Measurements from ENCODE around the gene TRAF3IP1.

TRAF3IP1 gene

GRCh38 chr2:238444242-238444641, 123.9 kb downstream of the TRAF3IP1 start:
- FAIRE-seq = no peak
- no peak for DNase-seq (ENCODE audit: low spot score)

- FAIRE-seq = no peak
- no peak for DNase-seq (ENCODE audit: low spot score)
Measured at GRCh38 chr2:238445409-238446190, 125.3 kb downstream of the TRAF3IP1 start.

GRCh38 chr2:238446371-238446770, 126.1 kb downstream of the TRAF3IP1 start:
- DNase-seq (ENCODE audit: low spot score) = no peak

GRCh38 chr2:238448031-238448955, 128.0 kb downstream of the TRAF3IP1 start:
- no peak for FAIRE-seq
- no peak for DNase-seq (ENCODE audit: low spot score)

More at GRCh38 chr2:238446371-238446770, 126.1 kb downstream of the TRAF3IP1 start:
- FAIRE-seq = no peak

- no peak for FAIRE-seq
- no peak for DNase-seq (ENCODE audit: low spot score)
Measured at GRCh38 chr2:238449241-238449640, 128.9 kb downstream of the TRAF3IP1 start.

- no peak for DNase-seq (ENCODE audit: low spot score)
- FAIRE-seq = no peak
Measured at GRCh38 chr2:238449909-238450417, 129.6 kb downstream of the TRAF3IP1 start.

- DNase-seq (ENCODE audit: low spot score) (no peak), FAIRE-seq (no peak)
Measured at GRCh38 chr2:238450440-238450861, 130.1 kb downstream of the TRAF3IP1 start.

All from urothelium cell line (cell line).